A549 (cell line): ENCODE data around the gene GIMAP5.

Experiments
- CHD2 ChIP-seq: fragments of 150-350 bp; IDR thresholded peaks from 2 replicates; pipeline ENCODE4 v1.6.1; 2014; ENCODE audit warnings: low read length; ENCODE audit not compliant: partially characterized antibody
- CTCF ChIP-seq: fragments of >200 bp; sonication (Bioruptor Twin); formaldehyde crosslinking; IDR thresholded peaks from 3 replicates; pipeline ENCODE4 v1.5.1; 2016
- KDM5A ChIP-seq: fragments of 200-600 bp; sonication (generic); IDR thresholded peaks from 2 replicates; pipeline ENCODE4 v1.6.1; 2016; ENCODE audit warnings: antibody characterized with exemption, mild to moderate bottlenecking
- POLR2AphosphoS2 ChIP-seq: conservative IDR thresholded peaks from 2 replicates; pipeline ENCODE4 v1.6.1; 2012; ENCODE audit warnings: low read length, improper control_type of control experiment, inconsistent platforms
- ZC3H11A ChIP-seq: fragments of 450-650 bp; IDR thresholded peaks from 2 replicates; pipeline ENCODE4 v1.6.1; 2014; ENCODE audit warnings: antibody characterized with exemption, mild to moderate bottlenecking

GRCh38 chr7:150784954-150785353 lies 47.7 kb downstream of the GIMAP5 start:
- TF ChIP-seq CTCF: no peak
- no peak for TF ChIP-seq KDM5A
- no peak for TF ChIP-seq POLR2AphosphoS2
- TF ChIP-seq CHD2: no peak
- no peak for TF ChIP-seq ZC3H11A
